HG02588 (cell line): Measurements from ENCODE around the gene P2RY2.

Experiments used
- ATAC-seq: cut with Tn5 transposase; IDR thresholded peaks from one replicate; pipeline ENCODE4 v1.9.1; 2021; ENCODE audit warnings: mild to moderate bottlenecking, moderate library complexity; ENCODE audit not compliant: unreplicated experiment

P2RY2 gene

DNA sequence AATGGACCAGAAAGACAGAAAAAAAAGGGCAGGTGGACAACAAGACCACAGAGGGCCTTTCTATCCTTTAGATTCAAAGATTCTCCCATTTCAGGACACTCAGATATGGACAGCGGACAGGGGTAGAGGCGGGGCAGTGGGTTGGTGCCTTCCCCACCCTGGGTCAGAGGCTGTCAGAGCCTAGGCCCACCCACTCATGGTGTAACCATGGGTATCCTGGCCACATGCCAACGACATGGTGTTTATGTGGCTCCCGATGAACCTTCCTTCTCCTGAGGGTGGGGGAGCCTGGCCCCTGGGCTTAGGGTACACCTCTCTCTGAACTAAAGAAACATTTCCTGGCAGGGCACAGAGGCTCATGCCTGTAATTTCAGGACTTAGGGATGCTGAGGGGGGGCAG is 14.3 kb upstream of the P2RY2 start:
- ATAC-seq: no peak

DNA sequence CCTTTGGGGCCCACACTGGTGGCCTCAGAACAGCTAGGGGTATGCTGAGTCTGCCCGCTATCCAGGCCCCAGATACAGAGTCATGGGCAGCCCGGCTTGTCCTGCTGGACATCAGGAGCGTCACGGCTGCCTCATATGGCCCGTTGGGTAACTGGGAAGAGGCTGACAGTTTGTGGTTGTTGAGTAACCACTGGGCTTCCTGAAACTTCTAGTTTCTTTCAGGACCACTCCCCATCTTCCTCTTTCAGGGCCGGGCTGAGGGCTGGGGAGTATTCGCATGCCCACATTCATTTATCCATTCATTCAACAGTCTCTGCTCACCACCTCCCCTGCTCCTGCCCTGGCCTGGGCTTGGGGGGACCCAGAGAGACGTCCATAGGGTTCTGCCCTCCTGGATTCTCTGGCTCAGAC is 13.4 kb upstream of the P2RY2 start:
- ATAC-seq: no peak

DNA sequence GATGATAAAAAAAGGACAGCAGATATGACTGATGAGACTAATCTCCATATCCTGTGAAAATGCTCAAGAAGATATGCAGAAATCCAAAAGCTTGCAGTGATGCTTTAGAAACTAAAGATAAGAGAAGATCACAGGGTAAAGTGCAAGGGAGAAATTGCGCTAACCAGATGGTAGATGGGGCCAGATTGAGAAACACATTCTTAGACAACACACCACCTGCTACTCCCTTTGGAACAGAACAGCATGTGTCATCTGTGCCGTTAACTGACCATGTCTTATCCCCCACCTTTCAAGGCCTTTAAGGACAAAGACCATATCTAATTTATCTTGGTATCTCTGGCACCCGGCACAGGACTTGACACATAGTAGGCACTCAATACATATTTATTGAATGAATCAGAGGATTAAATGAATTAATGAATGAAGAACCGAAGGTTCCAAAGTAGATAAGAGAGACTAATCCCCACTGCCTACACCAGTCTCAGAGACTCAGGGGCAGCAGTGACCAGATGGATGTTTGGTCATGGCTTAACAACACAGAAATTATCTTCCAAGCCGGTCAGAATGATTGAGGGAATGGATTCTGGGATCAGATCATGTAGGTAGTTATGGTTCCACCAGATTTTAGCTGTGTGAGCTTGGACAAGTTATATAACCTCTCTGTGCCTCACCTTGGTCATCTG is 12.3 kb upstream of the P2RY2 start:
- no peak for ATAC-seq

DNA sequence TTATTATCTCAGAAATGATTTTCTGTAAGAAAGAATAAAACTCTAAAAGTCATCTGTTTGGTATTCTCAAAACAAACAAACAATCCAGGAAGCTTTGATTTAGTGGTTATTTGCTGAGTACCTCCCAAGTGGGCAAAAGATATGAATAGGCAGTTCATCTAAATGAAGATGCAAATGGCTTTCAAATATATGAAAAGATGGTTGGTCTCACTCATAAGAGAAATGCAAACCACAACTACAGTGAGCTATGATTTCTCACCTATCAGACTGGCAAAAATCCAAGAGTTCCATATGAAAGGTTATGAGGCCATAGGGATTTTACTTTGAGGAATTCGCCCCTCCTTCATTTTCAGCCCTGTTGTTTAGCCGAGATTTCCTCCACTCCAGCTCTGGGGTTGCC is 11.3 kb upstream of the P2RY2 start:
- ATAC-seq: no peak

DNA sequence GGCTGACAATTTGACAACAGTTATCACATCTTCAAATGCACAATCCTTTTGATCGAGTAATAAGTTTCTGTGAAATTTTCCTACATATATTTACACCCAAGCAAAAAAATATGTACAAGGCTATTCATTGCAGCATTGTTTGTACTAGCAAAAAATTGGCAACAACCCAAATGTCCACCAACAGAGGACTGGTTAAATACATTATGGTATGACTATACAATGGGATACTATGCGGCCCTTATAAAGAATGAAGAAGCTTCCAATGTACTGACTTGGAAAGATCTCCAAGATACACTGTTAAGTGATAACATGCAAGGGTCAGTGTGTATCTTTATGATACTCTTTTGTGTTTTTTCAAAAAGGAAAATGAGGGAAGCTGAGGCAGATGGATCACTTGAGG is 8.2 kb upstream of the P2RY2 start:
- ATAC-seq: no peak

DNA sequence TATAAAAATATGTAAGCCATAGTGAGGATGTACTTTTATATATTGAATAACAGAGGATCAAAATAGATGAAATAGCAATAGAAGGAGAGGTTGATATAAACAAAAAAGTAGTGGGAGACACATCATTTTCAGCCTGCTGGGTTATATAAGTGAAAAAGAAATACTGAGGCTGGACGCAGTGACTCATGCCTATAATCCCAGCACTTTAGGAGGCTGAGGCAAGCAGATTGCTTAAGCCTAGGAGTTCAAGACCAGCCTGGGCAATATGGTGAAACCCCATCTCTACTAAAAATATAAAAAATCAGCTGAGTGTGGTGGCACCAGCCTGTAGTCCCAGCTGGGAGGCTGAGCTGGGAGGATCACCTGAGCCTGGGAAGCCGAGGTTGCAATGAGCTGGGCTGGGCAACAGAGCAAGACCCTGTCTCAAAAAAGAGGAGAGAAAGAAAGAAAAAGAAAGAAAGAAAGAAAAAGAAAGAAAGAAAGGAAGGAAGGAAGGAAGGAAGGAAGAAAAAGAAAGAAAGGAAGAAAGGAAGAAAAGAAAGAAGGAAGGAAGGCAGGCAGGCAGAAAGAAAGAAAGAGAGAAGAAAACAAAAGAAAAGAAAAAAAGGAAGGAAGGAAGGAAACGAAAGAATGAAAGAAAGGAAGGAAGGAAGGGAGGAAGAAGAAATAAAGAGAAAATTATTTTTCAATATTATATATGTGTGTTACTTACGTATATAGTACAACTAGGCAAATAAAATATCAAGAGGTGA is 7.0 kb upstream of the P2RY2 start:
- ATAC-seq: no peak

DNA sequence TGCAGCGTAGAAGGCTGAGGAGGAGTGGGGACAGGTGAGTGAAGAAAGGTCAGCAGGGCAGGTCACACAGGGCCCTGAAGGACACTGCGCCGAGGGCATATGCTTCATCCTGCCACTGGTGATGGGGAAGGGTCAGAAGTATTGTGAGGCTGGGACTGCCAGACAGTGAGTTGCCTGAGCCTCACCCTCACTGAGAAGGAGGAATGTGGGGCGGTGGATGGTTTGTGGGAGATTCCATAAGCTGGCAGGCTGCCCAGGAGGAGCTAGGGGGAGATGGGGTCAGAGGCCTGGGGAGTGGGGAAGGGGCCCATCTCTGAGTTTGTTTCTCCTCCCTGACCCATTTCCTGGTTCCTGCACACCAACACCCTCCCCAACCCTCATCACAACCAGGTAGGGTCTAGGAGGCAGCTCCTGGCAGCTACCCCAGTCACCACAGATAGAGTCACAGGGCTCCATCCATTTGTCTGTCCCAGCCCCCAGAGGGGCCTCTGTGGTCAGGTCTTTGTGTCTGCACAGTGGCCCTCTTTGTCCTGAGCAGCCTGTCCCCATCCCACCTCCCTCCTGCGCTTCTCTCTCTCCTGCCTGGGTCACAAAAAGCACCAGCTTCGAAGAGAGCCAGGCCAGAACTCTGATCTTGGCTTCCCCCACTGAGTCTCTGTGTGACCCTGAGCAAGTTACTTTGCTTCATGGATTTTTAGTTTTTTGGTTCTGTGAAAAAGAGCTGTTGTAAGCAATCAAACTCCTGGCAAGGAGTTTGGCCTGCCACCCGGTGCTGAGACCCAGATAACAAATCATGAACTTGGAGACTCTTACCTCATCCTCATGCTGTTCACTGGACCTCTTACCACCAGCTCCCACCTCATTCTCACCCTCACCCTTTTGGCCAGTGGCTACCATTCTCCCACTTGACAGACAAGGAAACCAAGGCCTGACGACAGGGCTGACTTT is 4.6 kb upstream of the P2RY2 start:
- no peak for ATAC-seq

DNA sequence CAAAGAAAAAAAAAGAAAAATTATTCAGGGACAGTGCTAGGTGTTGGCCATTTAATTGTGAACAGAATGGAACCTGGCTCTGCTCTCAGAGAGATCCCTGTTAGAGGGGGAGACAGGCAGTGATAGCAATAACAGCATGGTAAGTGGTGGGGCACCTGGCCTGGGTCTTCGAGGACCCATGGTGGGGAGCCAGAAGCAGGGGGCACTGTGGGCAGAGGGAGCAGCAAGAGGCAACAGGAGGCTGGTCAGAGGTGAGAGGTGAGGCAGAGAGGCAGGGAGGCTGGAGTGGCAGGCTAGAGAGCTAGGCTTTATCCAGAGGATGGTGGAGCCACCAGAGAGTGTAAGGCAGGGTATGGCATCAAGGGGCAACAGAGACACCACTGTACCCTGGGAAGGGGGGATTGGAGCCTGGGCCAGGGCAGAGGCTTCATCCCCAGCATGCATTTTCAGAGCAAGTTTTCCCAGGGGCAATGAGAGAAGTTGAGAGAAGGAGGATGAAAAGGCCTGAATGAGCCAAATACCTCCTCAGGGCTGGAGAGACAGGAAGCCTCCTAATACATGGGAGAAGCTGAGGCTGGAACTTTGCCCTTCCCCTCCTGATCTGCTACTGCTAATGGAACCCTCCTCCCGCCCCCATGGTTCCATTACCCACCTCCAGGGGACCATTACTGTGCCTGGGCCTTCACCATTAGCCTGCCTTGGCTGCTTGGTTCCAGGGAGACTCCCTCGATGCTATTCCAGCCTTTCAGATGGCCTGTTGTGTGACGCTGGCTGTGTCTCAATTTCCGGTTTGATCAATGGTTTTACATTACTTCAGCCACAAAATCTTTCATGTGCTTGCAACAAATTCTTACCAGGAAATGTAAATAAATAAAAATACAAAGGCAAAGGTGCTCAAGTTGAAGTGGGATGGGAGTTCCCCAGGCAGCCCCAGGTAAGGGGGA is 2.6 kb upstream of the P2RY2 start:
- no peak for ATAC-seq

DNA sequence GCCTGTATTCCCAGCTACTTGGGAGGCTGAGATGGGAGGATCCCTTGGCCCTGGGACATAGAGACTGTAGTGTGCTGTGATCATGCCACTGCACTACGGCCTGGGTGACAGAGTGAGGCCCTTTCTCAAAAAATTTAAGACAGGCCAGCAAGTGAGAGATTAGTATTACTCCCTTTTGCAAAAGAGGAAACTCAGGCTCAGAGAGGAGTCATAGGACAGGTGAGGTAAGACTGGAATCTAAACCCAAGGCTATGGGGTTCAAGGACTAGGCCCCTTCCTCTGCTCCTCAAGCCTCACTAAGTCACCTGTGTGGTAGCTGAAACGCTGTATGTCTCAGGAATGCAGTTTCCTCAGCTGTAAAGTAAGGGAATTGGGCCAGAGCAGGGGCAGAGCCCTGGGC is 1.6 kb upstream of the P2RY2 start:
- no peak for ATAC-seq

DNA sequence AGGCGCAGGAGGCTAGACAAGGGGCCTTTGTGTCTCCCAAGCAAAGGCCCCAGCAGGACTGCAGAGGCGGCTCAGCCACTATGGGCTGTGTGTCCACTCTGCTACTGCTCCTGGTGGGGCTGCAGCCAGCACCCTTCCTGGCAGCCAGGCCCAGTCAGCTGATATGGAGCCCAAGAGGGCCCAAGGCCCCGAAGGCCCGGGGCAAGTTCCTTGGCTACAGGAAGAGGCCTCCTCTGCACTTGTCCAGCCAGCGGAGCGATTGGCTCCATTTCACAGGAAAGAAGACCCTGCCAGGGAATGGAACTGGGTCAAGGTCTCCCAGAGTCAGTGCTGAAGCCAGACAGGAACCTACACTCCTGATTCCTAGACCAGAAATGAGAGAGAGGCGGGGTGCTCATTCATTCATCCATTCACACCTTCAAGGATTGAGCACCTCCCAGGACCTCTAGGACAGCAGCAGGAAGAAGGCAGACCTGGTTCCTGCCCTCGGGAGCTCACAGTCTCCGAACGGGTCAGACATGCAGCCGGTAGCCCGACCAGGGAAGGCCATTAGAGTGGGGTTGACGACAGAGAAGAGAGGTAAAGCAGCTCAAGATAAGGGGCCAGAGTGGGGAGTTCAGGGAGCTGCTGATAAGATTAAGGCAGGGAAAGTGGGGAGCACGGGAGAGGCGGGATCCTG is 811 bp upstream of the P2RY2 start:
- no peak for ATAC-seq

DNA sequence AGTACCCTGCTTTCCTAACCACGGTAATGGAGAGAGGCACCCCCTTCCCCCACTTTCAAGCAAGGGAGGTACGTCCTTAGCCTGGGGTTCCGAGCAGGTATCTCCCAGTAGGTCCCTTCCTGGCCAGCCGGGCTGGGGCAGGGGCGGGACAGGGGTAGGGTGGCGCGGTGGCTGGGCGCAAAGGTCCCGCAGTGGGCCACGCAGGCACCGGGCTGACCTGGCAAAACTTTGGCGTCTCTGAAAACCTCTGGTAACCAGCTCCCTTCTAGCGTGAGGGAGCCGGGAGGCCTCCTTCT is 323 bp upstream of the P2RY2 start:
- no peak for ATAC-seq

DNA sequence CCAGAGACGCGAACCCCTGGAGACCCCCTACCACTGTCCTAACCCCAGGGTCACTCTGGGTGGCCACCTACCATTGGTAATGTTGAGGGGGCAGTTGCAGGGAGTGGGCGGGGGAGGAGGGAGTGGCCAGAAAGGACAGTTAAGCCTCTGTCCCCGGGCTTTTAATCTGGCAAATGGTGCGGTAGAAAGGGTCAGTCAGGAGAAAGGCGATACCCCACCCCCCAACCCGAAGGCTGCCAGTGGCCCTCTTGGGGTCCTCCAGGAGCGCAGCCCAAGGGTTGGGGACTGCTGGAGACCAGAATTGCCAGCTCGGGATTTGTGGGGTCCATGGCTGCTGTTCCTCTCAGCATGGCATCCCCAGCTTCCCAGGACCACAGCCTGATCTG is 742 bp downstream of the P2RY2 start:
- ATAC-seq: no peak

DNA sequence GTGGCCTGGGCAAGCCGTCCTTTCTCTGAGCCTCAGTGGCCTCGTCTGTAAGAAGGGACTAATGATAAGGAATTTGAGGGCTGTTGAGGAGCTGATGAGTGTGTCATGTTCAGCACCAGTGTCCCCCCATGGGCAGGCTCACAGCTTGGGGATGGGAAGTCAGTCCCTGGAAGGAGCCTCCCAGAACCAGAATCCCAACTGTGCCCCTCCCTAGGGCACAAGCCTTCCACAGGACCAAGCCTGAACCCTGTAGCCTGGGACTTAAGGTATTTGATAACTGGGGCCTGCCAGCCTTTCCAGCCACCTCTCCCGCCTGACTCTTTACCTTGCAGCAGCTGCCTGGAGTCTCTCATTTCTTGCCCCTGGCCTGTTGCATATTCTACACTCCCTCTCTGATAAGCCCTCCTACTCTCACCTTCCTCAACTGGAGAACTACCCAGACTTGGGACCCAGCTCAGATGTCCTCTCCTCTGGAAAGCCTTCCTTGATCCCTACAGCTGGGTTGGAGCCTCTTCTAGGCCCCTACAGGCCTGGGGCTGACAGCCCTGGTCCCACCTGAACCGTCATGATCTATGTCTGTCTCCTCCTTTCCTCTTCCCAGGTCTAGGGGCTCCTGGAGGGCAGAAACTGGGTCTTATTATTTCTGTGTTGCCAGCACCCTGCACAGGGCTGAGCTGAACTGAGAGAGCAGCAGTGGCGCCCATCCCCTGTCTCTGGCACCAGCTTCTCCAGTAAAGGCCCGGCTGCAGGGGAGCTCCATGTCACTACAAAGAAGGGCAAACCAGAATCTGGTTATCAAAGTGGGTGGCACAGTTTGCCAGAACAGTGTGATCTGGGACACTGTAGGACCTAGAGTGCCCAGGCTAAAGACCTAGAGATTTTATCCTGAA is 1.6 kb downstream of the P2RY2 start:
- ATAC-seq: no peak

DNA sequence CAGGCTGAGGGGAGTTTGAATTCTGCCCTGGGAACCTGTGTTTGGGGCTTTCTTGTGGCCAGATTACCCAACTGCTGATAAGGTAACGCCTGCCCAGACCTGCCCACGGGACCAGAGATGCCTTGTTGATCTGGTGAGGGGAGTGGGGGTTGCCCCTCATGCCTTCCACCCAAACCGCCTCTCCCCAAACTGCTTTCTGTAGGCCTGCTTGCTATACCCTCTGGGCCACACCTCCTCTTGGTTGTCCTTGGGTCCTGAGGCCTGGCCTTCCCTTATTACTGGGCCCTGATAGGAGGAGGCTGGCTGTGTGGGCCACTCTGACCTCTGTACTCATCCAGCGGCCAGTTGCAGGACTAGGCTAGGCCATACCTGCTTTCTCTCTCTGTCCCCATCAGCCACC is 3.4 kb downstream of the P2RY2 start:
- ATAC-seq: no peak

DNA sequence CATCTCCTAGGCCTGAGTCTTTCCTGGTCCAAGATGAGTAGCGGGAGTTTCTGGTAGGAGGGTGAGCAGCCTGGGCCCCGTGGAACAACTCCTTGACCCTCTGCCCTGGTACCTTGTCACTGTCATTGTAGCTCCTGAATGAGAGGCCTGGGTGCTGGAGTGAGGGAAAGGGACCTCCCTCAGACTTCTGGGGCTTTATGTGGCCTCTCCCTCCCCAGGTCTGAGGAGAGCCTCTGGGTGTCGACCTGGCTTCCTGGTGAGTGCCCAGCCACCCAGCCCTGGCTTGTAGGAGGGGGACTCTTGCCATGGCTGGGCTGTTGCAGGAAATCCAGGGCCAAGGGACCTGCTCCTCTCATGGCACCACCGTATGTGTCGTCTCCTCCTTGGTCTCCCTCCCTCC is 3.9 kb downstream of the P2RY2 start:
- no peak for ATAC-seq

DNA sequence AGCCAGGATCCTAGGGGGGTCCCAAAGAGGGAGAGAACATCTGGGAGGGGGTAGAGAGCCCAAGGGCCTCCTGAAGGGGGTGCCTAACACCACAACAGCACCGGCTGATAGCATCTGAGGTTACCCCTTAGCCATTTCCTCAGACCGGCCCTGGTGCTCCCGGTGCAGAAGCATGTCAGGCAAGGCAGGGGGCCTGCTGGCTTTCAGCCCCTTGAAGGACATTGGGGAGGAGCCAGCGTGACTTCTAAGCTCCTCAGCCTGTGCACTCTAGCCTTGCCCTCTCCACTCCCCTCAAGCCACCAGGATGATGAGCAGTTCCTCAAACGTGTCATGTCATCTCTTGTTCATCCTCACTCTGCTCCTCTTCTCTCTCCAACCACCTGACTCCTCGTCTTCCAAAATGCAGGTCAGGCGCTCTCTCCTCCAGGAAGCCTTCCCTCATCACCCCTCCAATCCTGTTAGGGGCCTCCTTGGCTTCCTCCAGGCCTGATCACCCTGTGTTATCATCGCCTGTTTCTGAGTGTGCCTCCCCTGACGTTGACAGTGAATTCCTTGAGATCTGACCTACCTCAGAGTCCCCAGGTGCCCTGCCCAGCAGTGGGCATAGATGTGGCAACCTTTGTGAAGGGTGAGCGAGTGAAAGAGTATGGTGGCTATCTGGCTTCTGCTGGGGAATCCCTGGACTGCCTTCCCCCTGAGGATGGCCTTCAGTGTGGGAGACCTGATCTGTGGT is 6.1 kb downstream of the P2RY2 start:
- no peak for ATAC-seq

DNA sequence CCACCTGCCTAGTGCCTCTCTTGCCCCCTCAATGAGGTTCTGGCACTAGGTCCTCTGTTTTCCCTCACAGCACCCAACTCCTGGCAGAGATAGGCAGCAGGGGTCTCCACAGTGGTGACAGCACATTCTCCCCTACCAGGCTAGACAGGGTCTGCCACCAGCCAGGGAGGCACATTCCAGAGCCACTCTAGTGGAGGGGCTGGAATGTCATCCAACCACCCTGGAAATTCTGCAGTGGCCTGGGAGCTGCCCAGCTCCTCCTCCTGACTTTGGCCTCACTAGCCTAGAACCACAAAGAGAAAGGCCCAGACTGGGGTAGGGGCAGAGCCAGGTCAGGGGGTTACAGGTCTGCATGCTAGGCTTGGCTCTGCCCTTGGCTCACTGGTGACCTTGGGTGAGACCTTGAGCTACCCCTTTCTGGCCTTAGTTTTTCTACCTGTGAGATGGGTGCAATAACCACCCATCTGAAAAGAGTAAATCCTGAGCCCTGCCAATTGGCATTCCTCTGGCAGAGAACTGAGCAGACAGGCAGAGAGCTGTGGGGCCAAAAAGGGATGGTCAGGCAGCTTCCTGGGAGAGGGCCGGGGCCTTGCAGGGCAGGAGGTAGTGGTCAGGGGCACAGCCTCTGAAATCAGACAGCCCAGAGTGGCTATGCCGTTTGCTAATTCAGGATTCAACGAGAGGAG is 7.1 kb downstream of the P2RY2 start:
- ATAC-seq: no peak

DNA sequence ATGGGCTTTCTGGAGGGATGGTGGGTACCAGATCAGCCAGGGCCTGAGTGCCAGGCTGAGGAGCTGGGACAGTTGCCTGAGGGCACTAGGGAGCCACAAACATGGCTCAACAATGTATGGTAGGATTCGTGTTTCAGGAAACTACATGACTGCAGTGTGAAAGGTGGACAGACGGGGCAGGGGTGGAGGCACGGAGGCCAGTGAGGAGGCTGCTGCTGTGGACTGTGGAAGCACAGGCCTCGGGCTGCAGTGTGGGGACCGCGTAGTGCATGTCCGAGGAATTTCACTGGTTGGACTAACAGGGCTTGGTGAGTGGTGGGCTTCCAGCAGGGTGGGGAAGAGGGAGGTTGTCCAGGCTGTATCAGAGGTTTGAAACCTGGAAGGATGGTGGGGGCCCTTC is 7.8 kb downstream of the P2RY2 start:
- ATAC-seq: no peak
